ENCODE data around the gene GUK1.

DNA sequence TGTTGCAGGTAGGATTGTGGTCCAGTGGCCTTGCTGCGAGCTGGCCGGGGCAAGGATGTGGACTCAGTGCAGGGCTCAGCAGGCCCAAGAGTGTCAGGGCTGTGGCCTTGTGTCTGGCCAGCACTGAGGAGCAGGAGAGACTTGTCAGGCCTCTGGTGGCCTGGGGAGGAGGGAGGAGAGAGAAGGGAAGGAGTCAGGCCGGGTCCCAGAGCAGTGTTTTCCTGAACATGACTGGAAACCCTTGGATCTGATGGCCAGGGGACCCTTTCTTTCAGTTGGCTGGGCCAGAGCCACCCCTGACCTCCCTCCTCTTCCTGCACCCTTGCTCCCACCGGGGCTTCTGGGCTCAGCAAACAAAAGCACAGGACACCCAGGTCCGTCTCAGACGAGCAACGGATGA is 30.6 kb downstream of the GUK1 start:
- no peak for TF ChIP-seq POLR2A (IDR thresholded peaks at IDR 0.05; ENCODE audit: extremely low read depth, insufficient read length)
- TF ChIP-seq CTCF (IDR thresholded peaks at IDR 0.05; ENCODE audit: low read depth, low read length), result no peak
- TF ChIP-seq MYC (IDR thresholded peaks at IDR 0.05; ENCODE audit: low read depth, low read length), result no peak
- TF ChIP-seq MAX (IDR thresholded peaks at IDR 0.05; ENCODE audit: low read depth, low read length), result no peak
